Astrocyte (in vitro differentiated cells and primary cell): ENCODE data around the gene NDUFC2.

Source experiments
- CTCF ChIP-seq: IDR thresholded peaks from 2 replicates; pipeline ENCODE4 v1.5.1; 2011; ENCODE audit warnings: low read depth, mild to moderate bottlenecking, inconsistent platforms, low read length, moderate library complexity; ENCODE audit not compliant: insufficient read depth
- EZH2 ChIP-seq: IDR thresholded peaks from 2 replicates; pipeline ENCODE4 v1.6.1; 2012; ENCODE audit warnings: mild to moderate bottlenecking, low read length, inconsistent platforms; ENCODE audit not compliant: insufficient read depth

- TF ChIP-seq EZH2 = no peak
- no peak for TF ChIP-seq CTCF
Observed at GRCh38 chr11:78056093-78056492, 23.6 kb downstream of the NDUFC2 start.
